Measurements from ENCODE around the gene PDE6A. TPM values are rescaled to one million over a fixed set of nuclear protein-coding genes. Genes with fewer than 3 reads are reported as not detected.

Gene PDE6A
- total RNA-seq, 1 experiment from 2014 or later, result not detected

DNA sequence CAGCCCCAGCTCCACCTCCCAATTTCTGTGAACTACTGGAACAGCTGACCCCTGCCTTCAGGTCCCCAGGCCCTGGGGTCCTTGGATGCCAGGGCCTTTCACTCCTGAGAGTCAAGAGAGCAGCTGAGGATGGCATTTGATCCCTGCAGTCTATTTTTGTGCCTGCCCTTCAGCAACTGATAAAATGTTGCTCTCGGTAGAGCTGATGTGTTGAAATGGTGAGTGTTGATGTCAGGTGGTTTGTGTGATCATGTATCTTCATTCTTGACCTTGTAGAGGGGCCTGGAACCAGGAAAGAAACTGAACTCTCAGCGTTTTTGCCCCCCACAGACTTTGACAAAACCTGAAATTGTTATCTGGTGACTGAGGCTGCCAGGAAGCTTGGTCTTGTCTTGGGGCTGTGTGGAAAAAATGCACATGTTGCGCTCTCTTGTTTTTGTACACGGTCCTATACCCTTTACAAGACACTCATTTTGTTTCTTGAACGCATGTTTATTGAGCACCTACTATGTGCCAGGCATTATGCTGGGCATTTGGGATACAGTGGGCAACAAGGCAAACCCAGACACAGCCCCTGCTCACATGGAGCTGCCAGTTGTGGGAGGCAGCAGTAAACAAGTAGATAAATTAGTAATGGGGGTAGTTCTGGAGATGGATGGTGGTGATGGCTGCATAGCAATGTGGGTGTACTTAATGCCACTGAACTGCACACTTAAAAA lies 136.2 kb downstream of the PDE6A start (continued):
- no peak for TF ChIP-seq AR (CRISPR knock-in tag; IDR thresholded peaks at IDR 0.05)
- TF ChIP-seq, protein P1, sequence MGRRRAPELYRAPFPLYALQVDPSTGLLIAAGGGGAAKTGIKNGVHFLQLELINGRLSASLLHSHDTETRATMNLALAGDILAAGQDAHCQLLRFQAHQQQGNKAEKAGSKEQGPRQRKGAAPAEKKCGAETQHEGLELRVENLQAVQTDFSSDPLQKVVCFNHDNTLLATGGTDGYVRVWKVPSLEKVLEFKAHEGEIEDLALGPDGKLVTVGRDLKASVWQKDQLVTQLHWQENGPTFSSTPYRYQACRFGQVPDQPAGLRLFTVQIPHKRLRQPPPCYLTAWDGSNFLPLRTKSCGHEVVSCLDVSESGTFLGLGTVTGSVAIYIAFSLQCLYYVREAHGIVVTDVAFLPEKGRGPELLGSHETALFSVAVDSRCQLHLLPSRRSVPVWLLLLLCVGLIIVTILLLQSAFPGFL (CRISPR knock-in tag; IDR thresholded peaks at IDR 0.05; ENCODE audit: borderline replicate concordance), result no peak
- TF ChIP-seq ZSCAN18 (CRISPR knock-in tag; IDR thresholded peaks at IDR 0.05), result no peak
- TF ChIP-seq ZNF232 (CRISPR knock-in tag; IDR thresholded peaks at IDR 0.05), result no peak
- no peak for TF ChIP-seq MLX (CRISPR knock-in tag; IDR thresholded peaks at IDR 0.05)
- TF ChIP-seq NR2C2 (CRISPR knock-in tag; IDR thresholded peaks at IDR 0.05), result no peak
- TF ChIP-seq ATF6 (CRISPR knock-in tag; IDR thresholded peaks at IDR 0.05), result no peak
- no peak for TF ChIP-seq NR1H2 (CRISPR knock-in tag; IDR thresholded peaks at IDR 0.05)
- no peak for TF ChIP-seq NFE2L1 (CRISPR knock-in tag; IDR thresholded peaks at IDR 0.05)

Other genes starting within 250 kb of the PDE6A start
- gene PPARGC1B, start 214.5 kb downstream of the PDE6A start, total RNA-seq (2021), result 10.9 to 15.8 TPM (median 11.0 TPM) in 3 replicates
- 10.8 to 11.1 TPM (median 11.1 TPM) in 3 replicates for gene SLC26A2, start 16.0 kb upstream of the PDE6A start, total RNA-seq (2021)
- gene TIGD6, start 55.9 kb upstream of the PDE6A start, total RNA-seq (2021), result 2.1 to 3.2 TPM (median 2.8 TPM) in 3 replicates
- gene HMGXB3, start 55.9 kb upstream of the PDE6A start, total RNA-seq (2021), result 27.8 to 31.6 TPM (median 31.4 TPM) in 3 replicates
- 0.07 to 0.20 TPM (median 0.14 TPM) in 3 replicates for gene CSF1R, start 141.8 kb upstream of the PDE6A start, total RNA-seq (2021)
- gene PDGFRB, start 211.1 kb upstream of the PDE6A start, total RNA-seq (2021), result 5.0 to 7.9 TPM (median 5.1 TPM) in 3 replicates
- gene CDX1, start 222.0 kb upstream of the PDE6A start, total RNA-seq (2021), result 0.09 to 0.14 TPM (median 0.13 TPM) in 3 replicates
- 0.04 TPM in 1 of 3 replicates, not detected in the others for gene SLC6A7, start 245.3 kb upstream of the PDE6A start, total RNA-seq (2021)

All from WTC11 (cell line).